ENCODE results near the gene RPL39L.
"Not testable (repeated sequence)": the region's sequence is repeated elsewhere in the genome, so short reads cannot be mapped to it uniquely, and the experiment has no call there.

Gene RPL39L

DNA sequence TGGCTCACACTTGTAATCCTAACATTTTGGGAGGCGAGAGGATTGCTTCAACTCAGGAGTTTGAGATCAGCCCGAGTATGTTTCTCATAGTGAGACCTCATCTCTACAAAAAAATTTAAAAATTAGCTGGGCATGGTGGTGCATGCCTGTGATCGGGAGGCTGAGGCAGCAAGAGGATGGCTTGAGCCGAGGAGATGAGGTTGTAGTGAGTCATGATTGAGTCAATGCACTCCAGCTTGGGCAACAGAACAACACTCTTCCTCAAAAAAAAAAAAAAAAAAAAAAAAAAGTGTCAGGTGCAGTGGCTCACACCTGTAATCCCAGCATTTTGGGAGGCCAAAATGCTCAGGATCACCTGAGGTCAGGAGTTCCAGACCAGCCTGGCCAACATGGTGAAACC lies 2.4 kb downstream of the RPL39L start:
- DNase-seq: no peak

DNA sequence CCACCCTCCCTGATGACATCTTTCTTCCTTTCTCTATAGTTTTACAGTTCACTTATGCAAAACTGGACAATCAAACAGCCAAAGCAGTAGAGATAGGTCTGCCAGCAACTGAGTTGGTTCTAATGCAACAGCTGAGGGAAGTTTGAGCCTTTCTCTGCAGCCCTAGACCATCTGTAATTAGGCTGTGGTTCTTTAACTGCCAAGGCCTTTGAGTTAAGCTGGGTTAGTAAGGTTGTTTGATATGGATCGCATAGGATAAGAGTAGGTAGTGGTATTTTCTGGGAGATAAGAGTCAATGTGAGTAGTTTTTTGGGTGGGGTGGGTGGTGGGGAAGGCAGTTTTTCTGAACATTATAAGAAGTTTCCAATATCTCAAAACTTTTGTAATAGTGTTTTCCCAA lies 3.0 kb downstream of the RPL39L start:
- no peak for DNase-seq

DNA sequence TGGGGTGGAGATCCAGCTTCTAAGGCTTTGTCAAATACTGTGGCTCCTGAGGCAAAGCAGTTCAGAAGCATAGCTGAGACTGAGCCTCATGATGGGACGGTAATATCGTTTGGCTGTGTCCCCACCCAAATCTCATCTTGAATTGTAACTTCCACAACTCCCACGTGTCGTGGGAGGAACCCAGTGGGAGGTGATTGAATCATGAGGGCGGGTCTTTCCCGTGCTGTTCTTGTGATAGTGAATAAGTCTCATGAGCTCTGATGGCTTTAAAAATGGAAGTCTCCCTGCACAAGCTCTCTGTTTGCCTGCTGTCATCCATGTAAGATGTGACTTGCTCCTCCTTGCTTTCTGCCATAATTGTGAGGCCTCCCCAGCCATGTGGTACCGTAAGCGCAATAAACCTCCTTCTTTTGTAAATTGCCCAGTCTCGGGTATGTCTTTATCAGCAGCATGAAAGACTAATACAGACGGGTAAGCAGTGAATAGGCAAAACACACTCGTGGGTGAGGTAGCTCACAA lies 4.1 kb downstream of the RPL39L start:
- DNase-seq: not testable (repeated sequence)

DNA sequence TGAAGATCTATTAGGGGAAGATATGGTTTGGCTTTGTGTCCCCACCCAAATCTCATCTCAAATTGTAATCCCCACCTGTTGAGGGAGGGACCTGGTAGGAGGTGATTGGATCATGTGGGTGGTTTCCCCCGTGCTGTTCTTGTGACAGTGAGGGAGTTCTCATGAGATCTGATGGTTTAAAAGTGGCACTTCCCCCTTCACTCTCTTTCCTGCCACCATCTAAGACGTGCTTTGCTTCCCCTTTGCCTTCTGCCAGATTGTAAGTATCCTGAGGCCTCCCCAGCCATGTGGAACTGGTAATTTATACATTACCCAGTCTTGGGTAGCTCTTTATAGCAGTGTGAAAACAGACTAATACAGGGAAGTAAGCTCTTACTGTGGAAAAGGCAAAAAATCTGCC lies 6.1 kb downstream of the RPL39L start:
- not testable (repeated sequence) for DNase-seq

DNA sequence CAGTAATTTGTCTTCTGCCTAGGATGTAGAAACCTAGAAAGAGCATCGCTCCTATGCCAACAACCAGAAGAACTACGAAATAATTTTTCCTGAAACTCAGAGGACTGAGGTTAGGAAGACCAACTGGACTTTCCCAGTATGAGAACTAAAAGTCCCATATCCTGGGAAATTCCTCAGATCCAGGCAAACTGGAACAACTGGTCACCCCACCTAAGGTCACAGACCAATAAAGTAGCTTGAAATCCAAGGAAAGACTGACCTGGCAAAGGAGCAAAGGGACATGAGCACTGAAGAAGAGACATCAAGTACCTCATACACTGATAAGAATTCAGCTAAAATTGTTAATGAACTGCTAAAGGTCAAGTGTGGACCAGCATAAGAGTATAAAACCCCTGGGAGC lies 6.6 kb downstream of the RPL39L start:
- no peak for DNase-seq

DNA sequence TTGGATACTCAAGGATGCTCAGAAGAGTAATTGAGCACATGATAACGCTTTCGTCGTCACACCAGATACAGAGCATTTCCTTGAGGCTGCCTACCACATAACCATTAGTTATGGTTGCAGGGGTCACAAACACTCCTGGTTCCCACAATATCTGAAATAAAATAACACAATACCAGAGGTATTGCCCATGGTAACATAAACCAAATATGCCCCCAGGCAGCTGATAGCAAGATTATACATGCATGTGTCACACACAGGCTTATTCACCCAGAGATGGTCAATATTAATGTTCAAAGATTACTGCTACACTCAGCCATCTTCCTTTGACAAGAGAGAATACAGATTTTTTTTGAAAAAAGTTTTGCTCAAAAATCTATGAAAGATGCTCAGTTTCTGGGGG lies 7.3 kb downstream of the RPL39L start:
- no peak for DNase-seq

DNA sequence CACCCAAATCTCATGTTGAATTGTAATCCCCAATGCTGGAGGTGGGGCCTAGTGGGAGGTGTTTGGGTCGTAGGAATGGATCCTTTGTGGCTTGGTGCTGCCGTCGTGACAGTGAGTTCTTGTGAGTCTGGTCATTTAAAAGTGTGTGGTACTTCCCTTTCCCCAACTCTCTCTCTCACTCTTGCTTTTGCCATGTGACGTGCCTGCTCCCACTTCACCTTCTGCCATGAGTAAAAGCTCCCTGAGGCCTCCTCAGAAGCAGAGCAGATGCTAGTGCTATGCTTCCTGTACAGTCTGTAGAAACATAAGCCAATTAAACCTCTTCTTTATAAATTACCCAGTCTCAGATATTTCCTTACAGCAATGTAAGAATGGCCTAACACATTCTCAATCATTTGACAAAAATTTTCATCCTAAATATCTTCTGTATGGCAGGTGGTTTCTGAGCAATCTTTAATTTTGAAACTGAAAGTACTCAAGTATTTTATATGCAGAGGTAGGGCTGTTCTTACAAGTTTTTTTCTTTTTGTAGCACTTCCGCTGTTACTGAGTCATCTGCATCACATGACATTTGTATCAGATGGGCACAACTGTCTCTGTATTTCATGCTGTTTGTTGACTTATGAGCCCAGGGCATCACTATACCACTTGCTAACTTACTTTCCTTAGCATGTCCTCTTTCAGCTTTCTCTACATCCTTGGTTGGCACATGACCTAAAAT lies 8.8 kb downstream of the RPL39L start:
- peak; percentile 67 for DNase-seq

DNA sequence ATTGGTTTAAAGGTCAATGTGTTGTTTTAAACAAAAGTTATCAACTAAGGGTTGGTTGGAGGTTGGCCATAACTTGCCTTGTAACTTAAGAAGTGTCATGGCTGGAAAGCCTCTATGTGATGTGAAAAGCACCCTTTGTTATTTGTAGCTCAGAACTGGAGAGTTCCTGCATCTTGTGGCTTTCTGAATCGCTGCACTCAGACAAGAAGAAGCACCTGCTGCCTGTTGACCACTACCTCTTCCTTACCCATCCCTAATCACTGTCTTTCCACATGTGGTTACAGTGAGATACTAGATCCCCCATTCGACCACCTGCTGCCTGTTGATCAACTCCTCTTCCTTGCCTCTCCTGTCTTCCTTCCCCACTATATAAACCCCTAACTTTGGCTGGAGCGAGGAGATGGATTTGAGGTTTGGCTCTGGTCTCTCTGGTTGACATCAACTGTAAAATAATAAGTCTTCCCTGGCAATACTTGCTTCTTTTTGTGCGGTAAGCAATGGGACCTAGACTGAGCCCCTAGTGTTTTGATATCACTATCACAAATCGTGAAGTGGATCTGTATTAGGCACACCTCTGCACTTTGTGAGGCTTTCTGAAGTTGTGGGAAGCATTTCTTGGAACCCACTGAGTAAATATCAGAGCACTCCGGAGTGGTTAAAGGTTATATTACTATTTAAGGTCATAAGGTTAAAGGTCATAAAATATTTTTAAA lies 13.8 kb downstream of the RPL39L start:
- DNase-seq: no peak

DNA sequence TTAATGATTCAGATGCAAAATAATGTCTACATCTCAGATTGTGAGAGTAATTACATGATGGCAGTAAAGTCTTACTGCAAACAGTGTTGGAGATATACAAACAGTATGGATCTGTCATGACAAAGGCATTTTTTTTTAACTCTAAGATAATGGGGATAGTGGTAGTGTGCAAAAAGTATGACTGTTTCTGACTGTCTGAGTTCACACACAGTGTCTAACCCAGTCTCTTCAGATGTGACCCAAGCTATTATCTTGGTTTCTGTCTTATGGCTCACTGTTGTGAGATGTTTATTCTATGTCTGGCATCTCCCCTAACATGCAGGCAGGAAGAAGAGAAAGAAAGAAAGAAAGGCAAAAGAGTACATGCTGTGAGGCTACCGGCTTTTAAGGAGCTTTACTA lies 17.0 kb downstream of the RPL39L start:
- no peak for DNase-seq

DNA sequence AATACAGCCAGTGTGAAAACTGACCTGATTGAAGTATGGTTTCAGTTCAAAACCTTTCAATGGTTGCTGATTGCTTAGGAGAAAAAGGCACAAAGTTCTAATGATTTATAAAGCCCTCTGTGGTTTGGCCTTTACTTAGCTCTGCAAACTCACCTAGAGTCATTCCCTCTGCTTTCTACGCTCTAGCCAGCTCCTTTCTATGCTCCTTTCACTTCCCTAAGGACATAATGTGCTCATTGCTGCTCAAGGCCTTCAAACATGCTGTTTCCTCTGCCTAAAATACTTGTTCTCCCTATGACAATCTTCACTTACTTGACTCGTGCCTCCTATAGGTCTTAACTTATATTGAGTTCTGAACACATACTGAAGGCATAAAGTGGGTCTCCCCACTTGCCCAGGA lies 19.0 kb downstream of the RPL39L start:
- DNase-seq: no peak

DNA sequence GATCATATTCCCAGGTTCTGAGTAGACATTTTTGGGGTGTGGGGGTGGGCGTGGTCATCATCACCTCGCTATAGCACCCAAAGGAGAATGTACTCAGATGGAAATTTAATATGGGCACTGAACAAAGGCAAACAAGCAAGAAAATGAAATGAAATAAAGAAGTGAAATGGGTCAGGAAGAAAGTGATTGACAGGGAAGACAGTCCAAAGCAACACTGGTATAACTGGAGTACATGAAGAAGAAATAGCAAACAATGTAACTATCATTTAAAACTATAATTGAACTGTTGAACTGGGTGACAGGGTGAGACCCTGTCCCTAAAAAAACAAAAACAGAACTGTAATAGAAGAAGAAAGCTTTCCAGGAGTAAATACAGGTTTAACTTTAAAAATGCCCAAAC lies 24.8 kb downstream of the RPL39L start:
- DNase-seq: no peak

DNA sequence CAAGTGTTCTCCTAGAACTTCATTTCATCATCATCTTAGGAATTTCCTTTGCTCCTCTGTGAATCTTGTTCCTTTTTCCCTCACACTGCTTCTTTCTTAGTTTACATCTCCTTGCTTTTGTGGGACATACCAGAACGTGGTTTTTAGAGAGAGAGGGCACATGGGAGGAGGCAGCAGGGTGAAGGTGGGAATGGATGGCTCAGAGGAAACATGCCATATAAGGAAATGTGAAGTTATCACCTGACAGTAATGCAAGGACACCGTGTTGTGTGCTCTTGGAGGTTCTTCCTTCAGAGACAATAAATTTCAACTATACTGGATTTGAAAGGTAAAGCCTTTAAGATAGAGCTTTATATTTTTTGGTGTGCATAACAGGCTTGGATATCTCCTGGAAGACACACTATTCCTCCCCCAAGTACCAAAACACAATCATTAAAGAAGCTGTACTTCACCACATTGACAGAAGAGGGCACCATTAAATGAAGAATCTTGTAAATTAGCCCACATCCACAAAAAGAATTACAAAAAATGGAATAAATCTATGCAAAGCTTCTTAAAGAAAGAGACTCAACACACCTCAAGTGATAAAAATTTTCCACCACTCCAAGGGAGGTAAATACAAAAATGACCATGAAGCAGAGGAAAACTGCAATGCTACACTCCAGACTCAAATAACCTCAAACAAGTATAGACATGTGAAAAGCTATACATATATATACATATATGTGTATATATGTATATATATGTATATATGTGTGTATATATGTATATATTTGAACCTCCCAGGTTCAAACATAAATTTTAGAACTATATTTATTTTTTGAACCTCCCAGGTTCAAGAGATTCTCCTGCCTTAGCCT lies 26.1 kb downstream of the RPL39L start:
- DNase-seq: no peak

DNA sequence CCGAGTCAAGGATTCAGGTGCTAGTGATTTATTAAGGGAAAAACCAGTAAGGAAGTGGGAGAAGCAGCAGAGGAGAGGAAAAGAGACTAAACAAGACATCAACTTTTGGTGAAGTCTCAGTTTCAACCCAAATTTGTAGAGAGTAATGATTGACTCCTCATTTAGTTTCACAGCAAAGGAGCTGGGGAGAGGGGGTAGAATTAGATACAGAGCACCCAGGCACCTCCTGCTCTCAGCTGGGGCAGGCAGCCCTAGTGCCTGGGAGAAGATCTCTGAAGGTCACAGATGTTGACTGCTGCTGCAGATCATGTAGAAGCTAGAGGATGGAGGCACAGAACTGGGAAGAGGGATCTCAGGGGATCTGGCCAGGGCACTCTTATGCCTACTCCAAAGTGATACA lies 29.1 kb downstream of the RPL39L start:
- no peak for DNase-seq

DNA sequence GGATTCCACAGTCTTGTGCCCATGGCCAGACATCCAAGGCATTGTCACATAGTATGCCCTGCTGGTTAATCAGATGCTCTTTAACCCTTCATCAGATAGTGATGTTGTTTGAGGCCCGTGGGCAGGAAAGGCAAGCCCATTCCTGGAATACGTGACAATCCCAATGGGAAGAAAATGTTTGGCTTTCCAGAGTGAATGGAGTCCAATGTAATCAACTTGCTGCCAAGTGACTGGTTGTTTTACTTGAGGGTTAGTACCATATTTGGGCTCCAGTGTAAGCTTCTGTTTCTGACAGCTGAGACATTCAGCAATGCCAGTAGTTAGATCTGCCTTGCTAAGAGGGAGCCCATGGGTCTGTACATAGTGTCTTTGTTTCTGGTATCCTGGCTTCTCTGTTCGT lies 31.3 kb downstream of the RPL39L start:
- no peak for DNase-seq

DNA sequence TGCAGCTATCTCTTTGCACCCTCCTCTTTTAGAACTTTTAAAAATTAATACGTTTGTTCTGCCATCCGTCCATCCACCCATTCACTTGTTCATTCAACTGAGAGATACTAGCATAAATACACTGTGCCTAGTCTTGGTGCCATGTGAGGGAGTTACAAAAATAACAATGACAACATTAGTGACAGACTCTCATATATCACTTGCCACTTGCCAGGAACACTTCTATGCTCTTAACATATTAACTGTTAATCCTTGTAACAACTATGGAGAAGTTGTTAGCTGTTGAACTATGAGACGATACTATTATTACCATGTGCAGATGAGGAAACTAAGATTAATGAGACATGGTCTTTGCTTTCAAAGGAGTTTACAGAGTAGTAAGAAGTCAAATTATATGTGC lies 33.6 kb downstream of the RPL39L start:
- no peak for DNase-seq

DNA sequence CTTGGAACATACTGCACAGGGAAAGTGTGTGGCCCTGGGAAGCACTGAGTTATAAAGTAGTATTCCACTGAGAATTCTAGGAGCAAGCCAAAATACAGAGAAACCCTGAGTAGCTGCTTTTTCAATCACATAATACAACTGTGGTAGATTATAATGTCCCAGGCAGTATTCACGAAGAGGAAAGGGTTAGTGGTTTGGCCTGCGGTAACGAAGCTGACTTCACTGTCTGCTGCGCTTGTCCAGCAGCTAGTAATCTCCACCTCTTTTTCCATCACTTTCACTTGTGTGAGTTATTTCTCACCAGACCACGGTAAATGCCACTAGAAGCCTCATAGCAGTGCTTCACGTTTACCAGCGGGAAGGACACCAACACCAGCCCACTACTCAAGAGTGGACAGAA lies 34.4 kb downstream of the RPL39L start:
- no peak for DNase-seq

DNA sequence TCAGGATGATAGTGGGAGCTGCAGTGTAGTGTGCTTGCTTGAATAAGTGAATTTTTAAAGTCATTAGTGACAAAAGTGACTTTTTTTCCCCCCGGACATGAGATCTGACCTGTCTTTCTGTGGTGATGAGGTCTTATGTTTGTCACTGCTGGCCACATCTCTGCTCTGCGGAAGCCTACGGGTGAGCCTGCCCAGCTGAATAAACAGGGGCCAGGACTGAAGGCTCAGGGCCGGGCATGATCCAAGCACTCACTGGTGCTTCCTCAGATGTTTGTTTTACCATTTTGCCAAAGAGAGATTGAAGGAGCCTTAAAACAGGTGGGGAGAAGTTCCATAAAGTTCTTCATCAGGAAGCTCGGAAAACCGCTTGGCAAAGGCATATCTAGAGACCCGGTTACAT lies 35.0 kb downstream of the RPL39L start:
- no peak for DNase-seq

DNA sequence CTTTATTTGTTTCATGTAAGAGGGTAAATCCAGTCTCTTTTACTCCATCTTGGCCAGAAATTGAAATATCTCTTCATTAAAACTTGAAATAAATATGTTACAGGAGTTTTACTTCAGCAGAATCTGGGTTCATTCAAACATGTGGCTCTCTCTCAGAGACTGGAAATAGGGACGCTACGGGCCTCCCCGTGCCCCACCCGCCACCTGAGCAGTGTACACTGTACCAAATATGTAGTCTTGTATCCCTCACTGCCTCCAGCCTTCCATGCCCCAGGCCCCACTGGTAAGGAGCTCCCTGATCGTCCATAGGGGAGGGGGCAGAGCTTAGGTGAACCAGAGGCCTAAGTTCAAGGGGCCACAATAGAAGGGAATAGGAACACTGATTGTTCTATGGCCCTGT lies 36.0 kb downstream of the RPL39L start:
- no peak for DNase-seq

DNA sequence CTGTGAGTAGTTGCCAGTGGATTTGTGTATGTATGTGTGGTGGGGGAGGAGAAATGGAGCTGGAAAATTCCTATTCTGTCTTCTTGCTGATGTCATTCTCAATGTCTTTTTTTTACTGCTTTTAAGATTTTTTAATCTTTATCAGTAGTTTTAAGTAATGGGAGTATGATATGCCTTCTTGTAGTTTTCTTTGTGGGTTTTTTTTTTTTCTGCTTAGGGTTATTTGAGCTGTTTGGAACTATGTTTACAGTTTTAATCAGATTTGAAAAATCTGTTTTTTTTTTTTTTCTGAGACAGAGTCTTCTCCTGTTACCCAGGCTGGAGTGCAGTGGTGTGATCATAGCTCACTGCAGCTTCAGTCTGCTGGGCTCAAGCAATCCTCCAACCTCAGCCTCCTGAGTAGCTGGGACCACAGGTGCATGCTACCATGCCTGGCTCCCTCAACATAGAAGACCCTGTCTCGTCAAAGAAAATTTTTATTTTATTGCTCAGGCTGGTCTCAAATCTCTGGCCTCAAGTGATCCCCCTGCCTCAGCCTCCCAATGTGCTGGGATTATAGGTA lies 37.1 kb downstream of the RPL39L start:
- no peak for DNase-seq

DNA sequence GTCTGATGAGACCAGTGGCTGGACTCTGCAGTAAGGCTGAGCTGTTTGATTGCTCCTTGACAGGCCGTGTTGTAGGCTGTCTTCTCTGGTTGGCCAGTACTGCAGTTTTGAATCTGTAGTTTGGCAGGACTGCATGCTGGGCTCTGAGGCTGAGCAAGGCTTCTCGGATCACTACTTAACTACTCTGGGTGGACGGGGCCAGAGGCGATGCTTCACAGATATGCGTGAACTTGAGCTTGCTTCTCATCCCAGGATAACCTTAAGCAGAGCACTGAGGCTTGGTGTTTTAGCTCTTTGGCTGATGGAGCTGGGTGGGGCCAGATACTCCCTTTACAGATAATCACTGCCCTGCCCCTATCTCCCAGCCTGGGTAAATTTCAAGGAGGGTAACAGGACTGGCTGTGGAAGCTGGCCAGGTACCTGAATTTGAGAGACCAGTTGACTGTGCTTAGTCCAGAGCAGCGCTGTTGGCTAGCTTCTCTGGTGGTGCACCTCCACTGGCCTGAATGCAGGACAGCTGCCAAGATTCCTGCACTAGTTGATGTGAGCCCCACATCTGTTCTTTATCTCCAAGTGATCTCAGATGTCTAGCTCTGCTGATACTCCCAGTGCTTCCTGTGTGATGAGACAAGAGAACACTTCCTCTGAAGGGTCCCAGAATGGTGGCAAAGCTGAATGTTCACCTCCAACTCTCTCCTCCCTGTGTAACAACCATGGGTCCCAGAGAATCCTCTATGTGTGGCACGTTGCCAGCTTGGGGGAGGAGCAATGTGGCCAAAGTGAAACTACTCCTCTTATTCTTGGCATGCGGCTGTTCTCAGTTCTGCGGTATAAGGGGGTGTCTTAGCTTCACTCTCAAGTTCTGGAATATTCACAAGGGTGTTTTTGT lies 37.9 kb downstream of the RPL39L start:
- peak; percentile 75 for DNase-seq

DNA sequence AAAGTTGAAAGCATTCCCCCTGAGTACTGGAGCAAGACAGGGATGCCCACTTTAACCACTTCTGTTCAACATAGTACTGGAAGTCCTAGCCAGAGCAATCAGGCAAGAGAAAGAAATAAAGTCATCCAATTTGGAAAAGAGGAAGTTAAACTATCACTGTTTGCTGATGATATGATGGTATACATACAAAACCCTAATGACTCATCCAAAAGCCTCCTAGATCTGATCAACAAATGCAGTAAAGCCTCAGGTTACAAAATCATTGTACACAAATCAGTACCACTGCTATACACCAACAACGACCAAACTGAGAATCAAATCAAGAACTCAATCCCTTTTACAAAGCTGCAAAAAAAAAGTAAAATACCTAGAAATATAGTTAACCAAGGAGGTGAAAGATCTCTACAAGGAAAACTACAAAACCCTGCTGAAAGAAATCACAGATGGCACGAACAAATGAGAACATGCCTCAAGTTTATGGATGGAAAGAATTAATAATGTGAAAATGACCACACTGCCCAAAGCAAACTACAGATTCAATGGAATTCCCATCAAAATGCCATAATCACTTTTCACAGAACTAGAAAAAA lies 40.3 kb downstream of the RPL39L start:
- DNase-seq: no peak

DNA sequence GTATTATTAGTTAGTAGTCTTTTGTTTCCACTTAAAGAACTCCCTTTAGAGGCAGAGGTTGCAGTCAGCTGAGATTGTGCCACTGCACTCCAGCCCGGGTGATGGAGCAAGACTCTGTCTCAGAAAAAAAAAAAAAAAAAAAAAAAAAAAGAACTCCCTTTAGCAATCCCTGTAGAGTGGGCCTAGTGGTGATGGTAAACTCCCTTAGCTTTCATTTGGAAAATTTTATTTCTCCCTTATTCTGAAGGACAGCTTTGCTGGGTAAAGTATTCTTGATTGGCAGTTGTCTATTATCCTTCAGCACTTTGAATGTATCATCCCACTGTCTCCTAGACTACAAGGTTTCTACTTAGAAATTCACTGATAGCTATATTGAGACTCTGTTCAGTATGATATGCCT lies 46.0 kb downstream of the RPL39L start:
- DNase-seq: no peak
